ENCODE data around the gene THSD4. TPM values are rescaled to one million over a fixed set of nuclear protein-coding genes. Genes with fewer than 3 reads are reported as not detected.
"Not testable (repeated sequence)": the region's sequence is repeated elsewhere in the genome, so short reads cannot be mapped to it uniquely, and the experiment has no call there.

Gene THSD4
- polyA plus RNA-seq, 1 donor: 30.2 TPM

DNA sequence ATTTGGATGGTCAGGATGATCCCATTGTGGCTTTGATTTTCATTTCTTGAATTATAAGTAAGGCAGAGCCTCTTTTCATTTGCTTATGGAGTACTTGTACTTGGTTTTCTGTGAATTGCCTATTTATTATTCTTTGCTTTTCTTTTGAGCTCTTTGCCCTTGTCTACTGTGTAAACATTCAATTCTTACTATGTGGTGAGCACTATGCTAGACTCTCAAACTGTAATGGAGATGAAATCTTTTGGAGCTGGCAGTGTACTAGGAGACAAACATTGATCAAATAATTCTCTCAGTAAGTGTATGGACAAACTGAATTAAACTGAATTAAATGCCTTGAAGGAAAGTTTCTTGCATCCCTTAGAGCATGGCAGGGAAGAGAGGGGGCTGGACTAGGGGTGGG, 608.1 kb downstream of the THSD4 start:
- no peak for DNase-seq

DNA sequence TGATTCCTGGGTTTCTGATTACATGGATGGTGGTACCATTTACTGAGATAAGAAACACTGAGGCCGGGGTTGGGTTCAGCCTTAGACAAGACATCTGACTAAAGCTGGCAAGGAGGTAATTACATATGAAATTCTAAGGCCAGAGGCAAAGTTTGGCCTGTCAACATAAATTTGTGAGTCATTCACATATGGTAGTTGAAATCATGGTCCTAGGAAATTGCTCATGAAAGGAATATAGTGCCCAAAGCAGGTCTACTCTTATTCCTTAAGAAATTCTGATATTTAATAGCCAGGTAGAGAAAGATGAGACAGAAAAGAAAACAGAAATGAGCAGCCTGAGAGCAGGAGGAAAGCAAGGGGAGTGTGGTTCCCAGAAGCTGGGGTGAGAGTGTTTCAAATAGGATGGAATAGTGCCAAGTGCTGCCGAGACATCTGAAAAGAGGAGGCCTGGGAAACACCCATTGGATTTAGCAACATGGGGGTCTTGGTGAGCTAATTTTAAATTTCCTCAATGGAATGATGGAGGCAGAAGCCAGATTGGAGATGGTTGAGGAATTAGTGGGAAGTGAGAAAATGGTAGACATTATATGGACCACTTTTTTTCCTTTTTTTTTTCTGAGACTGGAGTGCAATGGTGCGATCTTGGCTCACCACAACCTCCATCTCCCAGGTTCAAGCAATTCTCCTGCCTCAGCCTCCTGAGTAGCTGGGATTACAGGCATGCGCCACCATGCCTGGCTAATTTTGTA, 610.1 kb downstream of the THSD4 start:
- not testable (repeated sequence) for DNase-seq

DNA sequence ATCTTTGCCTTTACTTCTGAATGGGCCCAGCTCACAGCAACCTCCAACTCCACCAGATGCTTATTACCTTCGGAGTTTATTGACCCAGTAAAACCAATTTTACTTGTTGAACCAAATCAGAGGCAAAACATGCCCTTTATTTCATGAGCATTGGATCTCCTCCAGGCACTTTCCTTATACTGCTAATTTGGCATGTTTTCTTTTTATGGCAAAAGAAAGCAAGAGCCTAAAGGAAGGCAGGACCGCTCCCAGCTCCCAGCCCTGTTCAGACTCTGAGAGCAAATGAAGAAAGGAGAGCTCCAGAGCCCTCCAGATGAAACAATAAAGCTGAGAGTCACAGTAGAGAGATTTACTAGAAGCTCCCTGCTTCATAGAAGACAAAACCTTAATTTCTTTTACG, 613.6 kb downstream of the THSD4 start:
- DNase-seq: no peak

GRCh38 chr15:71729319-71729718, 614.0 kb downstream of the THSD4 start:
- no peak for DNase-seq

GRCh38 chr15:71730277-71731144, 615.2 kb downstream of the THSD4 start:
- DNase-seq: no peak

- no peak for DNase-seq
Measured at GRCh38 chr15:71732636-71733035, 617.4 kb downstream of the THSD4 start.

GRCh38 chr15:71733122-71733521, 617.9 kb downstream of the THSD4 start:
- DNase-seq: no peak

DNA sequence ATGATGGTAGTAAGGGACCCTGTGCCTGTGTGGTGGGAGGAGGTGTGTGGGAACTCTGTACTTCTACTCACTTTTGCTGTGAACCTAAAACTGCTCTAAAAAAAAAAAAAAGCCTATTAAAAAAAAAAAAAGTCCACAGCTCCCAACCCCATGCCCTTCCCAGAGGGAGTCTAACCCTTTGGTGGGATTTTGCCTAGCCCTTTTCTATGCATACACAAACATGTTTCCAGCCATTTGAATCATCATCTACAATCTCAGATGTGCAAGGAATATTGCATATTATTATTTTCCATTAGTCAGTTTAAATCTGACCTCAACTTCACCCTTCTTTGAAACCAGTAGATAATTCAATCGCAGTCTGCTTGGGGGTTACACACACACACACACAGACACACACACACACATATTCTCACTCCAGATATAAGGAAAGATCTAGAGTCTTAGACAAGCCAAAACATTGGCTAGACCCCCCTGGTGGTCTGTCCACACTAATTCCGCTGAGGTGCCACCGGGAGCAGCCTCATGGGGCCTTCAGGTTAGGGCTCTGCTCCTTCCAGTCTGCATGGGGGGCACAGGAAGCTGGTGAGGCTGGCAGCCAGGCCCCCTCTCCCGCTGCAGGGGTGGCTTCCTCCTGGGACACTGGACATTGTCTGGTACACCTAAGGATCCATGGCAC, 619.6 kb downstream of the THSD4 start:
- DNase-seq: no peak

GRCh38 chr15:71735385-71735757, 620.1 kb downstream of the THSD4 start:
- no peak for DNase-seq

- DNase-seq: no peak
Measured at GRCh38 chr15:71736286-71736947, 621.1 kb downstream of the THSD4 start.

- DNase-seq: no peak
Measured at GRCh38 chr15:71737761-71738160, 622.5 kb downstream of the THSD4 start.

- DNase-seq: no peak
Measured at GRCh38 chr15:71739355-71739754, 624.1 kb downstream of the THSD4 start.

GRCh38 chr15:71742964-71743363, 627.7 kb downstream of the THSD4 start:
- no peak for DNase-seq

DNA sequence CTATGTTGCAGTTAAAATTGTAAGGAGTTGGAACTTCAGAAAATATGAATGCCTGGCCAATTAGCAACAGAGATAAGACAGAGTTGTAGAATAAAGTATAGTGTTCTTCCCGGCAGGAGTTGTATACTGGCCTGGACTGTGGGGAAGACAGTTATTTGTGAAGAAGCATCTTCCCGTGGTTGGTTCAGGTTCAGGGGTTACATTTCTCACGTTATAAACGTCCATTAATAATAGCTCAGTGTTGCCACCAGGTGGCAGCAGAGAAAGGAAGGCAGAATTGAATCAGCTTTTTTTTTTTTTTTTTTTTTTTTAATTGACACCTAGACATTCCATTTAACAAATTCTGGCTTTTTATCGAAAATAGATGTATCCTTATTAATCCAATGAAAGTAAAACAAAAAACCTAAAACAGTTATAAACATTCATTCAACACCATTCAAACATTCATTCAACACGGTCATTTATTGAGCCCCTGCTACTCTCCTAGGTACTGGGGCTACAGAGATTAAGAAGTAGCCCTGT, 628.7 kb downstream of the THSD4 start:
- DNase-seq: peak; percentile 61

- no peak for DNase-seq
Measured at GRCh38 chr15:71746719-71747118, 631.4 kb downstream of the THSD4 start.

GRCh38 chr15:71747128-71748083, 632.1 kb downstream of the THSD4 start:
- no peak for DNase-seq

- DNase-seq: no peak
Measured at GRCh38 chr15:71748293-71748718, 633.0 kb downstream of the THSD4 start.

- DNase-seq: no peak
Measured at GRCh38 chr15:71749500-71749899, 634.2 kb downstream of the THSD4 start.

GRCh38 chr15:71752128-71752527, 636.9 kb downstream of the THSD4 start:
- DNase-seq: no peak

GRCh38 chr15:71752604-71753289, 637.5 kb downstream of the THSD4 start:
- no peak for DNase-seq

All from left kidney (tissue), 2 donors.